Loucy (cell line): ENCODE results near the gene MAP1A.
A peak's percentile ranks its signal among the peaks of the same experiment; 100 is the strongest.

Experiments used
- EZH2phosphoT487 ChIP-seq: fragments of 200-600 bp; IDR thresholded peaks from 2 replicates; pipeline ENCODE4 v1.6.1; 2018; ENCODE audit warnings: antibody characterized with exemption, mild to moderate bottlenecking, moderate library complexity, borderline replicate concordance
- TF ChIP-seq, protein P1 (sequence below): fragments of 200-600 bp; sonication (generic); conservative IDR thresholded peaks from 2 replicates; pipeline ENCODE4 v1.5.1; 2014; ENCODE audit warnings: mild to moderate bottlenecking, antibody characterized with exemption, low read length

DNA sequence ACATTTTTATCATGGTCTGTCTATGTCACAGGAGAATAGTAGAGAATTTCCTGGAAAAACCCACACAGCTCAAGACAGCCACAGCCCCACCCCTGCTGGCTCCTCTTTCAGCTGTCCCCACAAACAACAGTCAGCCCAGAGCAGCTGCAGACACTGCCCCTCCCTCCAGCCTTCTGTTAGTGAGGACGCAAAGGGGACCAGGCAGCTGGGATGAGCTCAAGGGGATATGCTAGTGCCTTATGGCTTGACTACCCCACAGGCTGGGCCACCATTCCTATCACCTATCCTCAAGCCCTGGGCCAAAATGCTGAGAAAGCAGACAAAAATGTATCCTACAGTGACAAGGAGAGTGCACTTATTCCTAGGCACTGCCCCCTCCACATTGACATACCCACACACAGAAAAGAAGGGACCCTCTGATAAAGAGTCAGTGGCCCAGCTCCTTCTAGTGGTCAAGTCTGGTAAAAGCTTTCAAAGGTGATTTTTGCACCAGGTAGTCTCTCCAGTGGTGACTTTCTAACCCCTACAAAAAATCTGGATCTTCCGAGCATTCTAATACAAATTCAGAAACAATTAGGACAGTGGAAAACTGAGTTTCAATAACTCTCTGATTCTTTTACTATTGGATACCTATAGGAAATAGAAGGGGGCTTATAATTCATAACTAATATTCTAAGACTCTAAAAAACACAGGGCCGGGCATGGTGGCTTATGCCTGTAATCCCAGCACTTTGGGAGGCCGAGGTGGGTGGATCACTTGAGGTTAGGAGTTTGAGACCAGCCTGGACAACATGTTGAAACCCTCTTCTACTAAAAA, 3.0 kb upstream of the MAP1A start:
- TF ChIP-seq, protein P1, sequence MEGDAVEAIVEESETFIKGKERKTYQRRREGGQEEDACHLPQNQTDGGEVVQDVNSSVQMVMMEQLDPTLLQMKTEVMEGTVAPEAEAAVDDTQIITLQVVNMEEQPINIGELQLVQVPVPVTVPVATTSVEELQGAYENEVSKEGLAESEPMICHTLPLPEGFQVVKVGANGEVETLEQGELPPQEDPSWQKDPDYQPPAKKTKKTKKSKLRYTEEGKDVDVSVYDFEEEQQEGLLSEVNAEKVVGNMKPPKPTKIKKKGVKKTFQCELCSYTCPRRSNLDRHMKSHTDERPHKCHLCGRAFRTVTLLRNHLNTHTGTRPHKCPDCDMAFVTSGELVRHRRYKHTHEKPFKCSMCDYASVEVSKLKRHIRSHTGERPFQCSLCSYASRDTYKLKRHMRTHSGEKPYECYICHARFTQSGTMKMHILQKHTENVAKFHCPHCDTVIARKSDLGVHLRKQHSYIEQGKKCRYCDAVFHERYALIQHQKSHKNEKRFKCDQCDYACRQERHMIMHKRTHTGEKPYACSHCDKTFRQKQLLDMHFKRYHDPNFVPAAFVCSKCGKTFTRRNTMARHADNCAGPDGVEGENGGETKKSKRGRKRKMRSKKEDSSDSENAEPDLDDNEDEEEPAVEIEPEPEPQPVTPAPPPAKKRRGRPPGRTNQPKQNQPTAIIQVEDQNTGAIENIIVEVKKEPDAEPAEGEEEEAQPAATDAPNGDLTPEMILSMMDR, result peak; percentile 96
- no peak for TF ChIP-seq EZH2phosphoT487
